GM12878 (cell line): ENCODE data around the gene SELENOS. TPM values are rescaled to one million over a fixed set of nuclear protein-coding genes. Genes with fewer than 3 reads are reported as not detected.

Experiments used
- CHD4 ChIP-seq: fragments of 200-600 bp; sonication (generic); IDR thresholded peaks from 2 replicates; pipeline ENCODE4 v1.6.1; 2016; ENCODE audit warnings: mild to moderate bottlenecking
- NFIC ChIP-seq: IDR thresholded peaks from 2 replicates; pipeline ENCODE4 v1.6.1; 2012; ENCODE audit warnings: low read depth, mild to moderate bottlenecking, inconsistent platforms, low read length, moderate library complexity
- NR2C2 ChIP-seq: IDR thresholded peaks from 2 replicates; pipeline ENCODE4 v1.6.1; 2011; ENCODE audit warnings: borderline replicate concordance, low read depth; ENCODE audit not compliant: control insufficient read depth, insufficient read length
- RELA ChIP-seq: fragments of 450-650 bp; IDR thresholded peaks from 2 replicates; pipeline ENCODE4 v1.8.0; 2014; ENCODE audit warnings: borderline replicate concordance; ENCODE audit not compliant: partially characterized antibody
- SPI1 ChIP-seq: IDR thresholded peaks from 2 replicates; pipeline ENCODE4 v1.6.1; 2011; ENCODE audit warnings: low read depth, mild to moderate bottlenecking, low read length, moderate library complexity, borderline replicate concordance; ENCODE audit not compliant: insufficient read depth
- SRF ChIP-seq, 2 experiments: IDR thresholded peaks; 2 replicates each; pipeline ENCODE4 v1.6.1; 2011; ENCODE audit warnings: low read depth in 2 of 2, low read length in 2 of 2, mild to moderate bottlenecking in 1 of 2, moderate library complexity in 1 of 2
- WRNIP1 ChIP-seq: IDR thresholded peaks from 2 replicates; pipeline ENCODE4 v1.6.1; 2011; ENCODE audit warnings: low read depth, low read length, improper control_type of control experiment, borderline replicate concordance
- polyA plus RNA-seq, 11 experiments: library from polyadenylated mRNA; depleted of rRNA in 4 of 11; unstranded in 6 of 11; stranded (reverse) in 5 of 11; fragments of >200 nt; fragmentation: Nextera tagmentation in 4 of 11; fragmentation: Illumina TruSeq in 1 of 11; extraction: Ambion mirVana in 4 of 11; extraction: Trizol in 1 of 11; gene quantifications; 1 replicate in 1 of 11; 2 replicates in 10 of 11; pipeline versions ENCODE4 v1.2.1 to v1.2.3, GENCODE V29; 2011 to 2016; ENCODE audit warnings: inconsistent platforms in 2 of 11, missing spikeins in 2 of 11, low read depth in 1 of 11
- total RNA-seq, 4 experiments: library from RNA; depleted of rRNA in 3 of 4; stranded (reverse); fragments of >200 nt in 3 of 4; fragmentation: Illumina TruSeq in 1 of 4; extraction: Trizol in 1 of 4; gene quantifications; 2 replicates each; pipeline versions ENCODE4 v1.2.1 to v1.2.3, GENCODE V29; 2013 to 2021
- TF ChIP-seq, protein P1 (sequence below): IDR thresholded peaks from 2 replicates; pipeline ENCODE4 v1.6.1; 2011; ENCODE audit warnings: borderline replicate concordance, low read depth, mild to moderate bottlenecking, moderate library complexity, low read length; ENCODE audit not compliant: insufficient read depth, poor library complexity, severe bottlenecking
- TF ChIP-seq, protein P2 (sequence below): fragments of 450-650 bp; IDR thresholded peaks from 2 replicates; pipeline ENCODE4 v1.6.1; 2018; ENCODE audit warnings: mild to moderate bottlenecking, low read depth, moderate library complexity; ENCODE audit not compliant: partially characterized antibody
- TF ChIP-seq, protein P3 (sequence below): IDR thresholded peaks from 2 replicates; pipeline ENCODE4 v1.6.1; 2011; ENCODE audit warnings: low read depth, low read length, improper control_type of control experiment, borderline replicate concordance
- TF ChIP-seq, protein P4 (sequence below): IDR thresholded peaks from 2 replicates; pipeline ENCODE4 v1.6.1; 2012; ENCODE audit warnings: low read length, inconsistent platforms
- TF ChIP-seq, protein P5 (sequence below): IDR thresholded peaks from 2 replicates; pipeline ENCODE4 v1.6.1; 2012; ENCODE audit warnings: mild to moderate bottlenecking, low read depth, low read length
- TF ChIP-seq, protein P6 (sequence below): fragments of 450-650 bp; IDR thresholded peaks from 2 replicates; pipeline ENCODE4 v1.6.1; 2017; ENCODE audit warnings: mild to moderate bottlenecking, low read depth, inconsistent platforms; ENCODE audit not compliant: poor library complexity, severe bottlenecking

The SELENOS gene
- total and polyA plus RNA-seq, 10 of the 15 experiments (the other 5 are each of a cell fraction or from before 2014, with no cell fraction given): 25.8 to 90.1 (median 37.3) TPM

DNA sequence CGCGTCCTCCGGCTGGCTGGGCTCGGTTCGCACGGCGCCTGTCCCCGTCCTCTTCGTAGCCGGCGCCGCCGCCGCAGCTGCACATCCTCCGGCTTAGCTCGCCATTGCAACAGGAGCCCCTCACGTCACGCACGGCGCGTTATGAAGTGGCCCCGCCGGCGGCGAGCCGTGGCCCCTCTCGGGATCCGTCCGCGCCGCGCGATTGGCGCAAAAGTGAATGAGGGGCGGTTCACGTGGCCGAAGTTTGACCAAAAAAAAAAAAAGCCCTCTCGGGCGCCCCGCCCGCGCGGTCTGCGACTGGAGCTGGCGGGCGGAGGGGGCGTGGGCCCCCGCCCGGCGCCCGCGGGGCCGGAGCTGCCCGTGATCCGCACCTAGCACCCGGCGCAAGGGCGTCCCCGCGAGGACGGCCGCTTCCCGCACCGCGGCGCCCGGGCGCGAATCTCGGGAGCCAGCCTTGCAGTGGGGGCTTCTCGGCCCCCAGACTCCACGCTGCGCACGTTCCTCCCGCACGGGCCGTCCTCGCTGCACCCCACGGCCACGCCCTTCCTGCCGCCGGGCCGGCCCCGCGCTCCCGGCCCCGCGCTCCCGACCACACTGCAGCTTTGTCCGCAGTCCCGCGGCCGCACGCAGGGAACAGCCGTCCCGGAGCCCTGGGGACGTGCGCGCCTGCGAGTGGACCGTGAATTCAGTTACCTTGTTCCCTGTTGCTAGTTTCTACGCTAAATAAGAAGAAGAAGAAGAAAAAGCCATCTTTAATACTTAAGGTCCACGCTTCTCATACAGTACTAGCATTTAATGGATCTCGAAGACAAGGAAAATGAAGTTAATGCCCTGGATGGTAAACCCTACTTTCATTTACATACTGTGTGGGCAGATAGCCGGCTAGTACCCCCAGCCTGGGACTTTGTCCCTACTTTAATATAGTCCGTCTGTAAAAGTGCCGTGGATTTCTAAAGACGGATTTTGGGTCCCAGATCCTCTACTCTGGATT is 25.2 kb downstream of the SELENOS start, which contains the start of gene CHSY1 (continued):
- TF ChIP-seq, protein P1, sequence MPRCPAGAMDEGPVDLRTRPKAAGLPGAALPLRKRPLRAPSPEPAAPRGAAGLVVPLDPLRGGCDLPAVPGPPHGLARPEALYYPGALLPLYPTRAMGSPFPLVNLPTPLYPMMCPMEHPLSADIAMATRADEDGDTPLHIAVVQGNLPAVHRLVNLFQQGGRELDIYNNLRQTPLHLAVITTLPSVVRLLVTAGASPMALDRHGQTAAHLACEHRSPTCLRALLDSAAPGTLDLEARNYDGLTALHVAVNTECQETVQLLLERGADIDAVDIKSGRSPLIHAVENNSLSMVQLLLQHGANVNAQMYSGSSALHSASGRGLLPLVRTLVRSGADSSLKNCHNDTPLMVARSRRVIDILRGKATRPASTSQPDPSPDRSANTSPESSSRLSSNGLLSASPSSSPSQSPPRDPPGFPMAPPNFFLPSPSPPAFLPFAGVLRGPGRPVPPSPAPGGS: no peak
- TF ChIP-seq, protein P2, sequence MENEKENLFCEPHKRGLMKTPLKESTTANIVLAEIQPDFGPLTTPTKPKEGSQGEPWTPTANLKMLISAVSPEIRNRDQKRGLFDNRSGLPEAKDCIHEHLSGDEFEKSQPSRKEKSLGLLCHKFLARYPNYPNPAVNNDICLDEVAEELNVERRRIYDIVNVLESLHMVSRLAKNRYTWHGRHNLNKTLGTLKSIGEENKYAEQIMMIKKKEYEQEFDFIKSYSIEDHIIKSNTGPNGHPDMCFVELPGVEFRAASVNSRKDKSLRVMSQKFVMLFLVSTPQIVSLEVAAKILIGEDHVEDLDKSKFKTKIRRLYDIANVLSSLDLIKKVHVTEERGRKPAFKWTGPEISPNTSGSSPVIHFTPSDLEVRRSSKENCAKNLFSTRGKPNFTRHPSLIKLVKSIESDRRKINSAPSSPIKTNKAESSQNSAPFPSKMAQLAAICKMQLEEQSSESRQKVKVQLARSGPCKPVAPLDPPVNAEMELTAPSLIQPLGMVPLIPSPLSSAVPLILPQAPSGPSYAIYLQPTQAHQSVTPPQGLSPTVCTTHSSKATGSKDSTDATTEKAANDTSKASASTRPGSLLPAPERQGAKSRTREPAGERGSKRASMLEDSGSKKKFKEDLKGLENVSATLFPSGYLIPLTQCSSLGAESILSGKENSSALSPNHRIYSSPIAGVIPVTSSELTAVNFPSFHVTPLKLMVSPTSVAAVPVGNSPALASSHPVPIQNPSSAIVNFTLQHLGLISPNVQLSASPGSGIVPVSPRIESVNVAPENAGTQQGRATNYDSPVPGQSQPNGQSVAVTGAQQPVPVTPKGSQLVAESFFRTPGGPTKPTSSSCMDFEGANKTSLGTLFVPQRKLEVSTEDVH: no peak
- TF ChIP-seq, protein P3, sequence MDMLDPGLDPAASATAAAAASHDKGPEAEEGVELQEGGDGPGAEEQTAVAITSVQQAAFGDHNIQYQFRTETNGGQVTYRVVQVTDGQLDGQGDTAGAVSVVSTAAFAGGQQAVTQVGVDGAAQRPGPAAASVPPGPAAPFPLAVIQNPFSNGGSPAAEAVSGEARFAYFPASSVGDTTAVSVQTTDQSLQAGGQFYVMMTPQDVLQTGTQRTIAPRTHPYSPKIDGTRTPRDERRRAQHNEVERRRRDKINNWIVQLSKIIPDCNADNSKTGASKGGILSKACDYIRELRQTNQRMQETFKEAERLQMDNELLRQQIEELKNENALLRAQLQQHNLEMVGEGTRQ: peak; percentile 54
- no peak for TF ChIP-seq NR2C2
- TF ChIP-seq, protein P4, sequence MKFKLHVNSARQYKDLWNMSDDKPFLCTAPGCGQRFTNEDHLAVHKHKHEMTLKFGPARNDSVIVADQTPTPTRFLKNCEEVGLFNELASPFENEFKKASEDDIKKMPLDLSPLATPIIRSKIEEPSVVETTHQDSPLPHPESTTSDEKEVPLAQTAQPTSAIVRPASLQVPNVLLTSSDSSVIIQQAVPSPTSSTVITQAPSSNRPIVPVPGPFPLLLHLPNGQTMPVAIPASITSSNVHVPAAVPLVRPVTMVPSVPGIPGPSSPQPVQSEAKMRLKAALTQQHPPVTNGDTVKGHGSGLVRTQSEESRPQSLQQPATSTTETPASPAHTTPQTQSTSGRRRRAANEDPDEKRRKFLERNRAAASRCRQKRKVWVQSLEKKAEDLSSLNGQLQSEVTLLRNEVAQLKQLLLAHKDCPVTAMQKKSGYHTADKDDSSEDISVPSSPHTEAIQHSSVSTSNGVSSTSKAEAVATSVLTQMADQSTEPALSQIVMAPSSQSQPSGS: no peak
- no peak for TF ChIP-seq SRF (IDR thresholded peaks at IDR 0.05; ENCODE audit: low read depth in 2 of 2, low read length in 2 of 2)
- TF ChIP-seq SPI1: no peak
- TF ChIP-seq CHD4: no peak
- no peak for TF ChIP-seq WRNIP1
- no peak for TF ChIP-seq NFIC
- TF ChIP-seq, protein P5, sequence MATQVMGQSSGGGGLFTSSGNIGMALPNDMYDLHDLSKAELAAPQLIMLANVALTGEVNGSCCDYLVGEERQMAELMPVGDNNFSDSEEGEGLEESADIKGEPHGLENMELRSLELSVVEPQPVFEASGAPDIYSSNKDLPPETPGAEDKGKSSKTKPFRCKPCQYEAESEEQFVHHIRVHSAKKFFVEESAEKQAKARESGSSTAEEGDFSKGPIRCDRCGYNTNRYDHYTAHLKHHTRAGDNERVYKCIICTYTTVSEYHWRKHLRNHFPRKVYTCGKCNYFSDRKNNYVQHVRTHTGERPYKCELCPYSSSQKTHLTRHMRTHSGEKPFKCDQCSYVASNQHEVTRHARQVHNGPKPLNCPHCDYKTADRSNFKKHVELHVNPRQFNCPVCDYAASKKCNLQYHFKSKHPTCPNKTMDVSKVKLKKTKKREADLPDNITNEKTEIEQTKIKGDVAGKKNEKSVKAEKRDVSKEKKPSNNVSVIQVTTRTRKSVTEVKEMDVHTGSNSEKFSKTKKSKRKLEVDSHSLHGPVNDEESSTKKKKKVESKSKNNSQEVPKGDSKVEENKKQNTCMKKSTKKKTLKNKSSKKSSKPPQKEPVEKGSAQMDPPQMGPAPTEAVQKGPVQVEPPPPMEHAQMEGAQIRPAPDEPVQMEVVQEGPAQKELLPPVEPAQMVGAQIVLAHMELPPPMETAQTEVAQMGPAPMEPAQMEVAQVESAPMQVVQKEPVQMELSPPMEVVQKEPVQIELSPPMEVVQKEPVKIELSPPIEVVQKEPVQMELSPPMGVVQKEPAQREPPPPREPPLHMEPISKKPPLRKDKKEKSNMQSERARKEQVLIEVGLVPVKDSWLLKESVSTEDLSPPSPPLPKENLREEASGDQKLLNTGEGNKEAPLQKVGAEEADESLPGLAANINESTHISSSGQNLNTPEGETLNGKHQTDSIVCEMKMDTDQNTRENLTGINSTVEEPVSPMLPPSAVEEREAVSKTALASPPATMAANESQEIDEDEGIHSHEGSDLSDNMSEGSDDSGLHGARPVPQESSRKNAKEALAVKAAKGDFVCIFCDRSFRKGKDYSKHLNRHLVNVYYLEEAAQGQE: no peak
- no peak for TF ChIP-seq RELA
- TF ChIP-seq, protein P6, sequence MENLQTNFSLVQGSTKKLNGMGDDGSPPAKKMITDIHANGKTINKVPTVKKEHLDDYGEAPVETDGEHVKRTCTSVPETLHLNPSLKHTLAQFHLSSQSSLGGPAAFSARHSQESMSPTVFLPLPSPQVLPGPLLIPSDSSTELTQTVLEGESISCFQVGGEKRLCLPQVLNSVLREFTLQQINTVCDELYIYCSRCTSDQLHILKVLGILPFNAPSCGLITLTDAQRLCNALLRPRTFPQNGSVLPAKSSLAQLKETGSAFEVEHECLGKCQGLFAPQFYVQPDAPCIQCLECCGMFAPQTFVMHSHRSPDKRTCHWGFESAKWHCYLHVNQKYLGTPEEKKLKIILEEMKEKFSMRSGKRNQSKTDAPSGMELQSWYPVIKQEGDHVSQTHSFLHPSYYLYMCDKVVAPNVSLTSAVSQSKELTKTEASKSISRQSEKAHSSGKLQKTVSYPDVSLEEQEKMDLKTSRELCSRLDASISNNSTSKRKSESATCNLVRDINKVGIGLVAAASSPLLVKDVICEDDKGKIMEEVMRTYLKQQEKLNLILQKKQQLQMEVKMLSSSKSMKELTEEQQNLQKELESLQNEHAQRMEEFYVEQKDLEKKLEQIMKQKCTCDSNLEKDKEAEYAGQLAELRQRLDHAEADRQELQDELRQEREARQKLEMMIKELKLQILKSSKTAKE: no peak
